ENCODE data around the gene SETDB1.

The SETDB1 gene

DNA sequence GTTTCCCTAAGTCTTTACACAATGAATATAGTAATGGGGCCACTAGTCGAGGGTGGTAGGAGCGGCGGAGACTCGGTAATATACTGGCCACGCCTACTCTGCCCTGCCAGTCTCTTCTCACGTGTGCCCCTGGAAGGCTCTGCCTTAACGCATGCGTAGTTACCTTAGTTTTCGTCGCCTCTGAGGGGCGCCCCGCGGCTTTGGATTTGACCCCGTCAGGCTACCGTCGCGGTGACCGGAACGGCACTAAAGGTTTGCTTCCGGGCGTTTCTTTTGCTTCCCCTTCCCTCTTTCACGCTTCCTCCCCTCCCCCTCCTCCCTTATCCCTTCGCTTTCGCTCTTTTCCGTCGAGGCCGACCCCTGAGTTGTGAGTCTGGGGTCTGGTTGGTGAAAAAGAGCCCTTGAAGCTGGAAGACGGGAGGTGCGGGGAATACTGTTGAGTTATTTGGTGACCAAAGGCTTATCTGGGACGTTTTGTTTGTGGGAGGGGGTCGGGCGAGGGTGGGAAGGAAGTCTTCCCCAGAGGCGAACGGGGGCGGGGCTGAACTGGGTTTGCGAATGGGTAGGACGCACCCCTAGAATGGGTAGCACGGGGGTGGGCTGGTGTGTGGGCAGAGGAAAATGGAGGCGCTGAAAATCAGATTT is at the start of gene SETDB1:
Gene SETDB1 (plus strand): TSS at position 267 of the 645 bp plus-strand sequence. CDS start 1,352 bp downstream, outside the sequence.
- TF ChIP-seq, protein P1, sequence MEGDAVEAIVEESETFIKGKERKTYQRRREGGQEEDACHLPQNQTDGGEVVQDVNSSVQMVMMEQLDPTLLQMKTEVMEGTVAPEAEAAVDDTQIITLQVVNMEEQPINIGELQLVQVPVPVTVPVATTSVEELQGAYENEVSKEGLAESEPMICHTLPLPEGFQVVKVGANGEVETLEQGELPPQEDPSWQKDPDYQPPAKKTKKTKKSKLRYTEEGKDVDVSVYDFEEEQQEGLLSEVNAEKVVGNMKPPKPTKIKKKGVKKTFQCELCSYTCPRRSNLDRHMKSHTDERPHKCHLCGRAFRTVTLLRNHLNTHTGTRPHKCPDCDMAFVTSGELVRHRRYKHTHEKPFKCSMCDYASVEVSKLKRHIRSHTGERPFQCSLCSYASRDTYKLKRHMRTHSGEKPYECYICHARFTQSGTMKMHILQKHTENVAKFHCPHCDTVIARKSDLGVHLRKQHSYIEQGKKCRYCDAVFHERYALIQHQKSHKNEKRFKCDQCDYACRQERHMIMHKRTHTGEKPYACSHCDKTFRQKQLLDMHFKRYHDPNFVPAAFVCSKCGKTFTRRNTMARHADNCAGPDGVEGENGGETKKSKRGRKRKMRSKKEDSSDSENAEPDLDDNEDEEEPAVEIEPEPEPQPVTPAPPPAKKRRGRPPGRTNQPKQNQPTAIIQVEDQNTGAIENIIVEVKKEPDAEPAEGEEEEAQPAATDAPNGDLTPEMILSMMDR (IDR thresholded peaks at IDR 0.05): no peak

DNA sequence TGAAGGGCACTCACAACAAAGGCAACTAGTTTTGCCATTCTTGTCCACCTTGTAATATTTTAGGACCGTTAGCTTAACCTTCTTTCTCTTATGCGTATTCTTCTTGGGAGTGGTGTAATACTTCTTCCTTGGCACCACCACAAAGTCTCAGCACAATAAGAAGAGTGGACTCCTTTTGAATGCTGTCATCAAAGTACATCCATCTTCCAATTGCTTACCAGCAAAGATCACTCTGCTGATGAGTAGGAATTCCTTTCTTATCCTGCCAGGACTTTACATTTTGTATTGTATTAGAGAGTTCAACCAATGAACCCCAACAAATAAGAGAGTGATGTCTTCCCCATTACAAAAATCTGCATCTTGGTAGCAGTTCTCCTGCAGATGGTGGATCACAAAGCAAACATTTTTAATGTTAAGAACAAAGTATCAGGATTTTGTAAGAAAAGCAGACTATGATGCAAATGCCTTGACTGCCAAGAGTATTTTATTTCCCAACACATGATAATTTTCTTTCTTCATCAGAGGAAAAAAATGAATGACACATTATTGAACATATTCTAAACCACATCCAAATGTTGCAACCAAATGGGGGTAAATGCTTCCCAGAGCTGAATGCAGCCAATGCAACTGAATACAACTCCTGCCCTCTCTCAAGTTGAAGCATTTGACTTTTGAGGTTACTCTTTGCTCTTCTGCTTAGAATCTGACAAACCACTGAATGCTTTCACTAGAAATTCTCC is 44.7 kb upstream of the SETDB1 start:
- TF ChIP-seq, protein P1 (IDR thresholded peaks at IDR 0.05): no peak

DNA sequence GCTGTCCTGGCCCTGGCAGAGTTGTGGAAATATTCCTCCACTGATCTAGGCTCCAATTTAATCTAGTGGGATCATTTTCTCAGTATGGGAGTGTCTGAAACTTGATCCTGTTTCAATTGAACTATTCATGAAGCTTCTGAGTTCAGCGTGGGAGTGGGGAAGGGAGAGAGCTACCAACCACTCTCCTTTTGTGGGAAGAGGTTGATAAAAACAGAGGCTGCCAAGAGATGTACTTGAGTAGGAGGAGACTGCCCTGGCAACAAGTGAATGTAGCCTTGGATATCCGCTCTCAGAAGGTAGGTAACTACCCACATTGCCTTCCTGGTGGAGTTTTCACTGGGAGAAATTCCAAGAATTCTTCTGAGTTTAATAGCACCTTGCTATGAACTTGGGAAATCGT is 39.1 kb upstream of the SETDB1 start, which contains the start of gene CTXND2:
Gene CTXND2 (plus strand): TSS at position 119 of the 400 bp plus-strand sequence. CDS start 25,179 bp downstream, outside the sequence.
- TF ChIP-seq, protein P1 (IDR thresholded peaks at IDR 0.05): no peak

DNA sequence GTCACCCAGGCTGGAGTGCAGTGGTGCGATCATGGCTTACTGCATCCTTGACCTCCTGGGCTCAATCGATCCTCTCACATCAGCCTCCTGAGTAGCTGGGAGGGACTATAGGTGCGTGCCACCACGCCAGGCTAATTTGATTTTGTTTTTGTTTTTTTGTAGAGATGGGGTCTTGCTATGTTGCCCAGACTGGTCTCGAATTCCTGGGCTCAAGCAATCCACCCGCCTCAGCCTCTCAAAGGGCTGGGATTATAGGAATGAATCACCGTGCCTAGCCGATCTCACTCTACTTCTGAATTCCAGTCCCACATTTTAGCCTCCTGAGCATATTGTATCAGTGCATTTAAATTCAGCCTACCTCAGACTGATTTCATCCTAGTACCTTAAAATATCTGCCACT is 37.4 kb upstream of the SETDB1 start:
- TF ChIP-seq, protein P1 (IDR thresholded peaks at IDR 0.05): no peak

DNA sequence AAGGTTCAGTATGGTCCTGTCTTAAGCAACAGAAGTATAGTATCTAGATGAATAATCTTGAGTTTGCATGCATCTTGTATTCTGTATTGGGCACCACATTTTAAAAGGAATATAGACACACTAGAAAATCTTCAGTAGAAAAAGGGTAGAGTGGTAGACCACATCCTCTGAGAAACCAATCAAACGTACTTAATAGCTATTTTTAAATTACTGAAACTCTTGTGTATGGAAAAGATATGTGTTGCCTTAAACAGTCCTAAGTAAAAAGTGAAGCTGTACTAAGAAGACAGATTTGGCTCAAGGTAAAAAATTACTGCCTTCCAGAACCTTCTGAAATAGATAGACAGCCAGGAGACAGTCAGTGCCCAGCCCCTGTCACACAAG is 36.1 kb upstream of the SETDB1 start:
- TF ChIP-seq, protein P1 (IDR thresholded peaks at IDR 0.05): no peak

DNA sequence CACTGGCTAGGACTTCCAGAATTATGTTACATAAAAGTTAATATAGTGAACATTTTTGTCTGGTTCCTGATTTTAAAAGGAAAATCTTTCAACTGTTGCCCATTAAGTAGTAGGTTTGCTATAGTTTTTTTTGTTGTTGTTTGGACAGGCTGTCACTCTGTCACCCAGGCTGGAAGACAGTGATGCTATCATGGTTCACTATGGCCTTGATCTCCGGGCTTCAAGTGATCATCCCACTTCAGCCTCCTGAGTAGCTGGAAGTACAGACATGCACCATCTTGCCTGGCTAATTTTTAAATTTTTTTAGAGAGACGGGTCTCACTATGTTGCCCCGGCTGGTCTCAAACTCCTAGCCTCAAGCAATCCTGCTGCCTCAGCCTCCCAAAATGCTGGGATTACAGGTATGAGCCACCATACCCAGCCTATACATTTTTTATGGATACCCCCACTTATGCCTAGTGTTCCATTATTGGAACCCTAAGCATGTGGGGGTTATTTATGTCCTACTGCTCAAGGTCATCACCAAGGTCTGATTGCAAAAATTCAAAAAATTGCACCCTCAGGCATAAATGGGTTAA is 32.7 kb upstream of the SETDB1 start:
- TF ChIP-seq, protein P1 (IDR thresholded peaks at IDR 0.05): no peak

DNA sequence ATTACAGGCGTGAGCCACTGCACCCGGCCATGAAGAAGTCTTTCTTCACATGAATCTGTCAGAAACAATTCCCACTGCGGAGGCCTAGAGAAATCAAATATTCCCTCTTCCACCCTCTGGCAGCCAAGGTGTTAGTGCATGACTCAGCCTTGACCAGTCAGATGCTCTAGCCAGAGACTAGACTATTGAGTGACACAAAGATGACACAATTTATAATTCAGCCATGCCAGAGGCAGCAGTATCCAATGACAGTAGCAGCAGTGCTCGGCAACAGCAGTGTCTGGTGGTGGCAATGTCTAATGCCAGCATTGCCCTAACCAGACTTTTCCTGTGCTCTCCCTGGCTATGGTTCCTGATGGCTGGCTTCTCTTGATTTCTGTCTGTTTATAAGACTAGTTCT is 30.5 kb upstream of the SETDB1 start:
- TF ChIP-seq, protein P1 (IDR thresholded peaks at IDR 0.05): no peak

Measured in LNCAP (cell line).